ENCODE data around the gene INO80E.
"Not testable (repeated sequence)": the region's sequence is repeated elsewhere in the genome, so short reads cannot be mapped to it uniquely, and the experiment has no call there.

Gene INO80E

GRCh38 chr16:30040221-30040620 lies 44.2 kb downstream of the INO80E start:
- no peaks in the 10 kb centered on the region for H3K9me2 ChIP-seq (replicated peaks; ENCODE audit: low read depth, low read length)
- no peak overlapping the region for H3K4me2 ChIP-seq (ENCODE audit: low read depth, low read length, poor library complexity, severe bottlenecking)
- no peaks in the 10 kb centered on the region for H3K36me3 ChIP-seq (ENCODE audit: insufficient read depth, low read length)
- H3K4me3 ChIP-seq (ENCODE audit: low read length, poor library complexity, severe bottlenecking) = no peak overlapping the region
- H3K27me3 ChIP-seq (ENCODE audit: insufficient read depth, low read length, poor library complexity, severe bottlenecking) = no peaks in the 10 kb centered on the region
- H3K9ac ChIP-seq (ENCODE audit: low read depth, low read length, poor library complexity, severe bottlenecking) = no peak overlapping the region
- no peak overlapping the region for H2AFZ ChIP-seq (ENCODE audit: low read length)
- TF ChIP-seq EZH2phosphoT487 (IDR thresholded peaks at IDR 0.05; ENCODE audit: borderline replicate concordance) = no peak
- no peak for TF ChIP-seq CTCF (conservative IDR thresholded peaks at IDR 0.05; ENCODE audit: low read length)
- H3K4me1 ChIP-seq (ENCODE audit: insufficient read depth, low read length, poor library complexity, severe bottlenecking) = no peaks in the 10 kb centered on the region
- no peaks in the 10 kb centered on the region for H3K79me2 ChIP-seq (ENCODE audit: insufficient read depth, low read length)
- H4K20me1 ChIP-seq (ENCODE audit: insufficient read depth, low read length, poor library complexity, severe bottlenecking) = no peaks in the 10 kb centered on the region
- no peaks in the 10 kb centered on the region for H3F3A ChIP-seq (ENCODE audit: low read depth)
- H3K9me3 ChIP-seq (ENCODE audit: insufficient read depth, low read depth, low read length) = no peaks in the 10 kb centered on the region

GRCh38 chr16:30040690-30041089 lies 44.6 kb downstream of the INO80E start:
- not testable (repeated sequence) for H3K9ac ChIP-seq (ENCODE audit: low read depth, low read length, poor library complexity, severe bottlenecking); H3K9me2 ChIP-seq (replicated peaks; ENCODE audit: low read depth, low read length); H3K4me1 ChIP-seq (ENCODE audit: insufficient read depth, low read length, poor library complexity, severe bottlenecking); H3K79me2 ChIP-seq (ENCODE audit: insufficient read depth, low read length); H3F3A ChIP-seq (ENCODE audit: low read depth); H3K4me3 ChIP-seq (ENCODE audit: low read length, poor library complexity, severe bottlenecking); H3K27me3 ChIP-seq (ENCODE audit: insufficient read depth, low read length, poor library complexity, severe bottlenecking); H3K4me2 ChIP-seq (ENCODE audit: low read depth, low read length, poor library complexity, severe bottlenecking); H4K20me1 ChIP-seq (ENCODE audit: insufficient read depth, low read length, poor library complexity, severe bottlenecking); H3K36me3 ChIP-seq (ENCODE audit: insufficient read depth, low read length); H3K9me3 ChIP-seq (ENCODE audit: insufficient read depth, low read depth, low read length); H2AFZ ChIP-seq (ENCODE audit: low read length)

GRCh38 chr16:30041841-30042240 lies 45.8 kb downstream of the INO80E start:
- no peaks in the 10 kb centered on the region for H3F3A ChIP-seq (ENCODE audit: low read depth)
- no peaks in the 10 kb centered on the region for H4K20me1 ChIP-seq (ENCODE audit: insufficient read depth, low read length, poor library complexity, severe bottlenecking)
- no peaks in the 10 kb centered on the region for H3K9me2 ChIP-seq (replicated peaks; ENCODE audit: low read depth, low read length)
- no peaks in the 10 kb centered on the region for H3K4me1 ChIP-seq (ENCODE audit: insufficient read depth, low read length, poor library complexity, severe bottlenecking)
- H3K9ac ChIP-seq (ENCODE audit: low read depth, low read length, poor library complexity, severe bottlenecking) = no peak overlapping the region
- no peaks in the 10 kb centered on the region for H3K27me3 ChIP-seq (ENCODE audit: insufficient read depth, low read length, poor library complexity, severe bottlenecking)
- H2AFZ ChIP-seq (ENCODE audit: low read length) = no peak overlapping the region
- no peak for TF ChIP-seq EZH2phosphoT487 (IDR thresholded peaks at IDR 0.05; ENCODE audit: borderline replicate concordance)
- TF ChIP-seq CTCF (conservative IDR thresholded peaks at IDR 0.05; ENCODE audit: low read length) = no peak; the same call in none of the 2 replicates
- no peaks in the 10 kb centered on the region for H3K9me3 ChIP-seq (ENCODE audit: insufficient read depth, low read depth, low read length)
- H3K4me2 ChIP-seq (ENCODE audit: low read depth, low read length, poor library complexity, severe bottlenecking) = no peak overlapping the region
- H3K4me3 ChIP-seq (ENCODE audit: low read length, poor library complexity, severe bottlenecking) = no peak overlapping the region
- H3K36me3 ChIP-seq (ENCODE audit: insufficient read depth, low read length) = no peaks in the 10 kb centered on the region
- H3K79me2 ChIP-seq (ENCODE audit: insufficient read depth, low read length) = no peaks in the 10 kb centered on the region

- no peaks in the 10 kb centered on the region for H3K9me2 ChIP-seq (replicated peaks; ENCODE audit: low read depth, low read length)
- no peak overlapping the region for H3K4me2 ChIP-seq (ENCODE audit: low read depth, low read length, poor library complexity, severe bottlenecking)
- no peak overlapping the region for H3K9ac ChIP-seq (ENCODE audit: low read depth, low read length, poor library complexity, severe bottlenecking)
- no peak overlapping the region for H2AFZ ChIP-seq (ENCODE audit: low read length)
- no peaks in the 10 kb centered on the region for H3K4me1 ChIP-seq (ENCODE audit: insufficient read depth, low read length, poor library complexity, severe bottlenecking)
- no peaks in the 10 kb centered on the region for H3K27me3 ChIP-seq (ENCODE audit: insufficient read depth, low read length, poor library complexity, severe bottlenecking)
- no peaks in the 10 kb centered on the region for H3K79me2 ChIP-seq (ENCODE audit: insufficient read depth, low read length)
- H3K9me3 ChIP-seq (ENCODE audit: insufficient read depth, low read depth, low read length) = no peaks in the 10 kb centered on the region
- no peaks in the 10 kb centered on the region for H4K20me1 ChIP-seq (ENCODE audit: insufficient read depth, low read length, poor library complexity, severe bottlenecking)
- no peaks in the 10 kb centered on the region for H3F3A ChIP-seq (ENCODE audit: low read depth)
- TF ChIP-seq EZH2phosphoT487 (IDR thresholded peaks at IDR 0.05; ENCODE audit: borderline replicate concordance) = no peak
- no peak for TF ChIP-seq CTCF (conservative IDR thresholded peaks at IDR 0.05; ENCODE audit: low read length)
- H3K4me3 ChIP-seq (ENCODE audit: low read length, poor library complexity, severe bottlenecking) = no peak overlapping the region
- H3K36me3 ChIP-seq (ENCODE audit: insufficient read depth, low read length) = no peaks in the 10 kb centered on the region
These were observed 50.1 kb downstream of the INO80E start for GRCh38 chr16:30046178-30046577.

Measured in Loucy (cell line).